Measurements from ENCODE around the gene DACH2.

DACH2 gene

DNA sequence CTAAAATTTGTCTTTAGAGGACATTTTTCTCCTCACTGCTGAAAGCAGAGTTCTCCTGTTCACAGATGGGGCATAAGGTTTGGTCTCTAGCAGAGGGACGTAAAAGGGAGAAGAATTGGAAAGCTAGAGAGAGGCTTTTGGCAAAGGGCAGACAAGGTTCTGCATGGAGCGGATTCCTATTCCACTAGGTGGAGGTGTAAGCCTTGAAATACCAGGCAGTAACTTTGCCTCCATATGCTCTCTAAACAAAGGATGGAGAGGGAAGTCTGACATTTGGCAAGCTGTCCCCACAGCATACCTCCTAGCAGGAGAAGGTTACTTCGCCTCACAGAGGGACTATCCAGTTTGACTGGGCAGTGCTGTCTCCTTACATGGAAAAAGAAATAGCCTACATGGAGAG lies 174.7 kb downstream of the DACH2 start:
- no peak for DNase-seq (ENCODE audit: low read depth)

DNA sequence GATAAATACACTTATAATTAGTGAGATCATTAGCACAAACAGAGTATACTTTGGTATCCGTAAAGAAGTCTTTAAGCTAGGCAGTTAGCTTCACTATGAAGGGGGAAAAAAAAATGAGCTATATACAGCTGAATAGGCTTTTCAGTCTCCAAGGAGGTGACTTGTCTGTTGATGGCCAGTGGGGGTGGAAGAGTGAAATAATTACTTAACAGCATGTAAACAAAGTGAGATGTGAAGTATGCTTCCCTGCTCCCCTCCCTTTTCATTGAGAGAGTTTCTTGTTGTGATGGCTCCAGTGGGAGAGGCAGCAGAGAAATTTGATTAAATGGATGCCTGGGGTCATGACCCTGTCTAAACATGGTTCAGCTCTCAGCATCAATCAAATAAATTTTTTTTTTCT lies 180.9 kb downstream of the DACH2 start:
- no peak for DNase-seq (ENCODE audit: low read depth)

DNA sequence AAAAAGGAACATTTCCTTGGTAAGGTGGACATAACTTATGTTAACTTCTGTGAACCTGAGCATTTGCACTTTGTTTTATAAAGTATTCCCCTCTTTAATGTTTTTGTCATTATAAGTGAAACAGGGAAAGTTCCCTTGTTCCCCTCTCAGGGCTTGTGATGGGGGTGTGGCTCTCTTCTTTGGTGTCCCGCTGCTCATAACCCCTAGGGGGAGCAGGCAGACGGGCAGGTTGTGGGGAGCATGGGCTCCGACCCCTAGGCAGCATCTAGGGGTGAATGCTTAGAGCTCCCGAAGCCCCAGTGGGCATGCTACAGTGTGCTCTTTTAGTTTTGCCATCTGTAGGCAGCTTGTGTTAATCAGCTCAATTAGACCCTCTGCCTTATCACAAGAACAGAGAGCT lies 200.4 kb downstream of the DACH2 start:
- no peak for DNase-seq (ENCODE audit: low read depth)

DNA sequence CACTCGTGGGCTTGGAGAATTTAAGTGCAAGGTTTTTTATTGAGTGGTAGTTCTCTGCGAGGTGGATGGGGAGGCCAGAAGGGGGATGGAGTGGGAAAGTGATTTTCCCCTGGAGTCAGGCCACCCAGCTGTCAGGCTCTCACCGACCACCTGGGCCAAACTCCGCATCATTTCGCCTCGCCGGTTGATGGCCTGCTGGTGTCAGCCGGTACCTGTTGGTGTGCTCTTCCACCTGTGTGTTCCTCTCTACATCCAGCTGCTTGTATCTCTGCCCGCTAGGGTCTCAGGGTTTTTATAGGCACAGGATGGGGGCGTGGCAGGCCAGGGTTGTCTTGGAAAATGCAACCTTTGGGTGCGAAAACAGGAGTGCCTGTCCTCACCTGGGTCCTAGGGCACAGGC lies 200.9 kb downstream of the DACH2 start:
- DNase-seq (ENCODE audit: low read depth): no peak

DNA sequence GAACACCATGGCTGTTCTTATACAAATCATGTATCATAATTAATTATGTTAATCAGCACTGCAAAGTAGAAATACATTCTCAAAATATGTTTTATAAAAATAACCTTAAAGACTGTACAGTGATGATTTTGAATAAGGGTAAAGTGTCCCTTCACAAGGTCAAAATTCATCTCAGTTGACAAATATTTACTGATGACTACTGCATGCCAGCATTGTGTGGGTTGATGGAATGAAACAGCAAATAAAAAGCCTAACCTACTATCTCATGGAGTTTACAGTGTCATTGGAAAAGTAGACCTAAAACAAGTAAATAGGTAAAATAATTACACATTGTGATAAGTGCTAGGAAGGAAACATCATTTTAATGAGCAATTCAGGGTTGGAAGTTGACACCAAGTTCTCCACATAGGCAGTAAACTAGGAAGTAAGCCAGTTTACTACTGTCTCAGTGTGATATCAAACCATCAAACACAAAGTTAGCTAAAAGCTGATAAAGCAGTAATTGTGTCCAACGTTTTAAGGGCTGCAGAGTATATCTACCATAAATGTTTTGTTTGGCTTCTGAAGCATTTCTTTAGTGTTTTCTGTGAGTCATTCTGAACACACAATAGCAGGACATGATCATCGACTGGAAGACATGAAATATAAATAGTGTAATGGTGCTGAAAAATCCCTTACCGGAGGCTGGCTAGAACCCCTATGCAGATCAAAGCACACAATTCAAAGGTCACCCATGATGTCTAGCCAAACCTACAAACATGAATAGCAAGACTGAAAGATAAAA lies 221.8 kb downstream of the DACH2 start:
- DNase-seq (ENCODE audit: low read depth): no peak

DNA sequence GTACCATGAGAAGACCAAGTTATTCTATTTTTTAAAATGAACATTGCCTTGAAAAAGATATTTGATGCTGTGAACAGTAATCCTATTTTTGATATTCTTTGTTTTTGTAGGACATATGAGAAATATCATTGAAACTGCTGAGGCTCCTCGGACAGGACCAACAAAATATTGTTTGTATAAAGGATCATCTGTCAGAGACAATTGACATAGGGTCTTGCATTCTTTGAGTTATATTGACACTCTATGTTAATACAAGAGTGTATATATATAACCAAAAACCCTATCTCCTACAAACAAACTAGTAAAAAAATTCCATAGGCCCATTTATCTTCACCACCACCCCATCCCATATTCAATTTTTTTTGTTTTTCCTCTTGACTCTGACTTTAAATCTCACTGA lies 222.7 kb downstream of the DACH2 start:
- DNase-seq (ENCODE audit: low read depth): no peak

DNA sequence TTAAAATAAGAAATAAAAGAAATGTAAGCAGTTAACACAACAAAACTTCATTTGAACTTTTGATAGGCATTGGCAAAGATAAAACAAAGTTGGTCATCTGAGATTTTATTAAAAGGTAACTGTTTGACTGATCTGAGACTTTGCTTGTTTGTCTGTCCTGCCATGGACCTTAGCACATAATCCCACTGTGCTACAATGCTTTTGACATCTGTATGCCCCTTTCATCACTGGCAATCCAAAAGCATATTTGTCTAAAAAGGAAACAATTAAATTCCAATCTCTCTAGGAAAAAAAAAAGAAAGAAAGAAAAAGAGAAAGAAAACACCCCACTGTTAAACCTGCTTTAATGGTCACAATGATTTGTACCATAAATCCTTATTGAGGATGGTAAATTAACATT lies 231.0 kb downstream of the DACH2 start:
- no peak for DNase-seq (ENCODE audit: low read depth)

DNA sequence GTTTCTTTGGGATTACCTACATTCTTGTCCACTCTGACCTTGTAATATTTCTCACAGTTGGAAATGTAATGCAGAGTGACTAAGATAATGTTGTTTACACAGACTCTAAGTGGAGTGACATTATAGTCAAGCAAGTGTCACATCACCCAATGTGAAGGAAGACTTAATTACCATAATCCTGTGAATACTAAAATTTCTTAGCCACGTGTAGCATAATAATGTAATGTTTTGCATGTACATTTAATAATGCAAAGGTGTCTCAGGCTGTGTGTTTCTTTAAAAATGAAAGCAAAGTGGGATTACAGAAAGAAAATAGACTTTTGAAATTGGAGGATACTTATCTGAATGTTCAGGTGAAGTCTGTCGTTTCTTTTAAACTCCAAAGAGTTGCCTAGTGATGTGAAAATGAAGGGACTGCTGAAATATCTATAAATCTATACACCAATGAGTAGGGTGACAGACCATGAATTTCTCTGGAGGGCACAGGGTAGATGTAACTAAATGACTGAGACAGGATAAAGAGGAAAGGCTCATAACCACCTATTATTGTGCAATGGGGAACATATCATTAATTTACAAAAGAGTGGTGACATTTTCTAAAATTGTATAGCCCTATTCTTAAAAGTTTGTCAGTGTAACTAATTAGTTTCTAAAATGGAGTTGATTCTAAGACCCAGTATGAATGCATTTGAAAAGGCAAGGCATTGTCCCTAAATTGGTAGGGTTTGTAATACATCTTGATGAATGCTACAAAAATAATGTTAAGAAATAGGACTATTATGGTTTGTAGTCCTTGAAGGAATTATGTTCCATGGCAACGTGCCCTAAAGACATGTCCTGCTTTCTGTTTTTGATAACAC lies 235.7 kb downstream of the DACH2 start:
- no peak for DNase-seq (ENCODE audit: low read depth)

DNA sequence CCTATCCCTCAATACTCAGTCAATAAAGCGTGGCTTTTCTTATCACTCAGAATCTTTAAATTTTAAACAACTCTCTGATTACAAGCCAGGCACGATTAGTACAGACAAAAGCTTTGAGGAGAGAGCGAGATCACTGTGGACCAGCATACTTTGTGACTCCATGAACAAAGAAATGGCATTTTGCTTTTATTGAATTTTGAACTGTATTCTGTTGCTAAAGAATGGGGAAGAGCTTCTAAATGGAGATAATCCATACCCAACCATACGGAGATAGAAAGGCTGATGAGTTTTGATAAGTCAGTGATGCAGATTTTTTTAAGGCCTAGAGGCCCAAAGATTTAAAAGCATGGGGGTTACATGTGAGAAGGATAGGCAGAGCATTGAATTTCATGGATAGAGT lies 259.1 kb downstream of the DACH2 start:
- no peak for DNase-seq (ENCODE audit: low read depth)

DNA sequence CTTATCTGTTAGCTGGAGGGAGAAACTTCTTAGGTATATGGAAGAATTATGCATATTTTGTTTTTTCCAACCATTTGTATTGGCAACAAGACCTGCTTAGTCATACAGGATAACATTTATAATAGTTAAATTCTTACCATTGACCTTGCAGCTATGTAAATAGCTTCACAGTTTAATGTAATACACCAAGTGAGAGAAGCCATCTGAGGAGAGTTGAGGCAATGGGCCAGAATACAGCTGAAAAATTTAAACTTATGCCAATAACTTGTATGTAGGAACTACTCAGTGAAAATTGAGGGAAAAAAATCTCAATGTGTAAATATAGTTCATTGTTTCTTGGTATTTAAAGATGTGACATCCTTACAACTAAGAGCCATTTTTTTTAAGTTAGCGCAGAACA lies 273.5 kb downstream of the DACH2 start:
- no peak for DNase-seq (ENCODE audit: low read depth)

DNA sequence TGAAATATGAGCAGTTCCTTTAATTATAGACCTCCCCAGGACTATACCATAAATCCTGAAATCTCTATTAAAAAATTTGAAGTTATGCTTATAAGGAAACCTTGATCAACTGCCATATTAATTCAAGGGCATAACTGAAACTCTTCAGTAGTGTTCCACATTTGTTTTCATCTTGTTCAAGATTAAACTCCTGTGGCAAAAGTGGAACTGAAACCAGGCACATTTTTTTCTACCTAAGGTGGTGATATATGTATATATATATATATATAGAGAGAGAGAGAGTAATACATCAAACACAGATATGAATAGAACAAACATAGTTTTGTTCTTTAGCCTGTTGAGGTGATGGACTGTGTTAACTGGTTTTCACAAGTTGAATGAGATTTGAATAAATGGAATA lies 287.9 kb downstream of the DACH2 start:
- no peak for DNase-seq (ENCODE audit: low read depth)

DNA sequence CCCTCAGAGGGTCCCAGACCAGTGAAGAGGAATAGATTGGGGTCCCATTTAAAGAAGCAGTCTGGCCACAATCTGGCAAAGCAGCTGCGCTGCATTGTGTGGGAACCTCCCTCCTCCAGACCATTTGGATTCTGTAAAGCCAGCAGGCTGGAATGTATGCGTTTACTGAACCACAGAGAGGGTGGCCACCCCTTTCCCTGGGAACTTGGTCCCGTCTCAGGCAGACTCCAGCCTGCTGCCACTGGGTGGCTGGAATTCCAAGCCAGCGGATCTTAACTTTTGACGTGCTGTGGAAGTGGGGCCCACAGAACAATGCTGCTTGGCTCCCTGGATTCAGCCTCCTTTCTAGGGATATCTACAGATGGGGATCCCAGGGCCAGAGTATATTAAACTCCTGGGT lies 307.2 kb downstream of the DACH2 start:
- DNase-seq (ENCODE audit: low read depth): no peak

DNA sequence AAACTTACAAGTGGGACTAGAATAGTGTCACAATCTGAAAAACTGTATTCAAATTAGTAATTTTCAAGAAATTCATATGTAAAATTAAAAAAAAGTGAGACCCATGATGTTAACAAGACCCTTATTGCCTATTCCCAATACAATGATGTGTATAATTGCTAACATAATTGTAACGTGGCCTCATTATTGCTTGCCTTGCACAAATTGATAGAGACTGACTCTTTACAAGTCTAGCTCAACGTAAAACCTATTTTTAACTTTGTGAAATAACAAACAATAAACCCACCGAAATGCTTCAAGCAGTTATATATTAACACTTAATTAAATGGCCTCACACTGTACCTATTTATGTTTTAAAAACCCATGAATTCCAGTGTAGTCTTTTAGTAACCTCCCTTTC lies 312.5 kb downstream of the DACH2 start:
- DNase-seq (ENCODE audit: low read depth): no peak

DNA sequence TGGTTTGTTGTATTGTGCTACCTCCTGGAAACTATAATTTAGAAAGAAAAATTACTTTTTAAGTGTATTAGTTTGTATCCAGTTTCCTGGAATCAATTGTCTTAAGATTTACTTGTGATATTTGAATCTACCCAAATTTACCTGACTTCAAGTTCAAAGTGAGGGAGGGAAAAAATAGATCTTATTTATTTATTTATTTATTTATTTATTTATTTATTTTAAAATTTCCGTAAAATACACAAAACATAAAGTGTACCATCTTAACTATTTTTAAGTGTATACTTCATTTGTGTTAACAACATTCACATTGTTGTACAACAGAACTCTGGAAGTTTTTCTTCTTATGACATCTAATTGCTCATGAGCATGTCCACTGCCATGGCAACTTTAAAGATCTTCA lies 356.0 kb downstream of the DACH2 start:
- DNase-seq (ENCODE audit: low read depth): no peak

DNA sequence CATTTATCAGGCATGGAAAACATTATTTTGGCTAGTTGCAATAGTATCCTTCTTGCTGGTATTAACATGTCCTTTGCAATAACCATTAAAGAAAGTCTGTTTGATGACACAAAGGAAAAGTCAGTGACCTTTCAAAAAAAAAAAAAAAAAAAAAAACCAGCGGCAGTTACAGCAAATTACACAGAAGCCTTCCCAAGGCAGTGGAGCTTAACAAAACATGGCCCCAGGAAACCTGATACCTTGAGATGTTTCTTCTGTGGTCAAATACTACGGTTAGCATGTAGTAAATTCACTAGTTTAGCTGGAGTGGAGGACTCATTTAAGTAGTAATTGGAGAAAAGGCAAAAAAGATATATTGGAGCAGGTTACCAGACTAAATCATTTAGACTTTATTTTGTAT lies 359.1 kb downstream of the DACH2 start:
- no peak for DNase-seq (ENCODE audit: low read depth)

DNA sequence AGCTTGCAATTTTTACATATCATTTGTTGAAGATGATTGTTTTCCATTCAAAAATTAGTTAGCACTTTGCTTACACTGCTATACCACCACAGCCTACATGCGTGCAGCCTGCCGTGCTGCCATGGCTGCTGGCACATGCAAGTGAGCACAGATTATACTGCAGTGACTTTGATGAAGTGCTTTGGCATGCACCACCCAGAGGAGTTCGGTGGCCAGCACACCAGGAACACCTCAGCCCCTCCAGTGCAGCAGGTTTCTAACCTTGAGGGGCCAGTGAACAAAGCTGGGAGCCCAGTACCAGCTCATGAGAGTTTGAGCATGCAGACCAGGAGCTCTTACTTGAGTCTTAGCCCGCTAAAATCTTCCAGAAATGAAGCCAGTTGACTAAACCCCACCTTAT lies 431.5 kb downstream of the DACH2 start:
- DNase-seq (ENCODE audit: low read depth): no peak

DNA sequence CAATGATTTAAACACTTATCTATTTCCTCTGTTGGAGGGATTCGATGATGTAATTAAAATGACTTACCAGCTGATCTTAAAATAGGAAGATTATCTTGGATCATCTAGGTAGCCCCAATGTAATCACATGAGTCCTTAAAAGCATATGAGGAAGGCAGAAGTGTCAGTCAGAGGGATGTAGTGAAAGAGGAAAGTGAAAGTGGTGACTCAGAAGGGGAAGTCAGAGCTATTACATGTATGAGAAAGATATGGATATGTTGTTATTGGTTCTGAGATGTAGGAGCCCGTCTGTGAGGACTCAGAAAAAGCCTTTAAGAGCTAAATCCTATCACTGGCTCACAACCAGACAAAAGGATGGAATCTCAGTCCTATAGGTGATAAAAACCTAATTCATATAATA lies 456.4 kb downstream of the DACH2 start:
- DNase-seq (ENCODE audit: low read depth): no peak

DNA sequence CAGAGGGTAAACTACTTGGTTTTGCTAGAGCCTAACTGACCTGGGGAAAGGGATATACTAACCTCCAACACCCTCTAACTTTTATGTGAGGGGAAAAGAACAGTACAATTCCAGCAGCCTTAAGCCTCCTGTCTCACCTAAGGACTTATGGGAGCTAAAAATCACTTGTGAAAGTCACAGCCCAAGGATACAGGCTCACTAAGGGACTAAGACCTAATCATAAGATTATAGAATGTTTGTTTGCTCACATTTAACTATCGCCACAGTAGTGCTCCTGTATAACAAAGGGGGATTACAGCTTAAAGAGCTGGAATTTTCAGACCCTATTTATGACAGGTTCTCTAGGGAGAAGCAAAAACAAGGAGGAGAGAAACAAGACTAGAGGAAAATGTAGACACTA lies 548.7 kb downstream of the DACH2 start:
- no peak for DNase-seq (ENCODE audit: low read depth)

DNA sequence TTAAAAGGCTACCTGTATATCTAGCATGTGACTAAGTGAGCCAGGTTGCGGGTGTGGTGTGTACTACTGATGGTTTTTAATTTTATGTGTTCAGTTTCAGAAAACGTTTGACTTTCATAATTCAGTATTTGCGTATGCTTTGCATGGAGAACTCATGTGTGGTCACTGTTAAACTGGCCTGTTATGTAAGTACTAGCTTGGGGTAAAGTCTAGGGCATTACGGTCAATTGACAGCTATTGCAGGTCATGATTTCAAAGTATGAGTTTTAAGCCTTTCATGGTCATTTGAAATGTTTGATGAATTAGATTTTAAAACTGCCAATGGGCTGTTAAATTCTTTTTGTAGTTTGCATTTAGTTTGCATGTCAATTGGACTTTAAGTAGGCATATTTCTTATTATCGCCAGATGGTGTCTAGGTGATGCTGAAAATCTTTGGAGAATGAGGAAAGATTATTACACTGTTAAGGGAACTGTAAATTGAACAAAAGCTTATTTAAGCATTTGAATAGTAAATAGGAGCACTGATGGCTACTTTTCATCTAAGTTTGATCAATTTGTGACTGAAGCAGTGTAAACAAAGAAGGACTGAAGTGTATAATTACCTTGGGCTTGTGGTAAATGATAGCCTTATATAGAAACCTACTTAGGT lies 563.4 kb downstream of the DACH2 start:
- DNase-seq (ENCODE audit: low read depth): no peak

DNA sequence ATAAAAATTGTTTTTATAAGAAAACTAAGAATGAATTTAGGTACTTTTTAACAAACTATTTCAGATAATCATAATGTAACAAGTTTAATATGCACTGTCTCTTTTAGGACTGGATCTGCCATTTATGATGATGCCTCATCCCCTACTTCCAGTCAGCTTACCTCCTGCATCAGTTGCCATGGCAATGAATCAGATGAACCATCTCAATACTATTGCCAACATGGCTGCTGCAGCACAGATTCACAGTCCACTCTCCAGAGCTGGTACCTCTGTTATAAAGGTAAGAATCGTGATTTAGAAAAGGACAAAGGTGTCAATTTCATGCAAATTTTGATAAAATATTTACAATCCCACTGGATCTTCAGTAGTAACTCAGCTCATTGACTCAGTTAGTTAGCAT lies 566.2 kb downstream of the DACH2 start:
- no peak for DNase-seq (ENCODE audit: low read depth)

DNA sequence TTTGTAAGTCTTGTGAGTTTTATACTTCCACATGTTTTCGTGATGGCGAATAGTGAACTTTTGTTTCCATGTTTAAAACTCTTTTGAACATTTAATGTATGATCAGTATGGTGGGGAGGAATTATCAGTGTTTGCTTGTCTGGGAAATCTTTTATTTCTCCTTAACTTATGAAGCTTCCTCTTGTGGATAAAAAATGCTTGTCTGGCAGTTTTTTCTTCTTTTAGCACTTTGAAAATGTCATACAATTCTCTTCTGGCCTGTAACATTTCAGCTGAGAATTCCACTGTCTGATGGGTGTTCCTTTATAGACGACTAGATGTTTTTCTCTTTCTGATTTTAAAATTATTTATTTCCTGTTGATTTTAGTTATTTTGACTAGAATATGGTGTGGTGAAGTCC lies 576.0 kb downstream of the DACH2 start:
- DNase-seq (ENCODE audit: low read depth): no peak

DNA sequence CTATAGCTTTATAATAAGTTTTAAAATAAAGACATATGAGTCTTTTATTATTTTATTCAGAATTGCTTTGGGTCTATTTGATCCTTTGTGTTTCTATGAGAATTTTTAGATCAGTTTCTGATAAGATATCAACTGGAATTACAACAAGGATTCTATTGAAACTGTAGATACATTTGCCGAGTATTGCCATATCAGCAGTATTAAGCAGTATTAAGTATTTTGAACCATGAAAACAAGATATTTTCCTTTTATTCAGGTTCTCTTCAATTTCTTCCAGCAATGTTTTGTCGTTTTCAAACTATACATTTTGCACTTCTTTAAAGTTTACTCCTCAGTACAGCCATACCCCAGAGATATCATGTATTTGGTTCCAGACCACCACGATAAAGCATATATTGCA lies 598.8 kb downstream of the DACH2 start:
- no peak for DNase-seq (ENCODE audit: low read depth)

DNA sequence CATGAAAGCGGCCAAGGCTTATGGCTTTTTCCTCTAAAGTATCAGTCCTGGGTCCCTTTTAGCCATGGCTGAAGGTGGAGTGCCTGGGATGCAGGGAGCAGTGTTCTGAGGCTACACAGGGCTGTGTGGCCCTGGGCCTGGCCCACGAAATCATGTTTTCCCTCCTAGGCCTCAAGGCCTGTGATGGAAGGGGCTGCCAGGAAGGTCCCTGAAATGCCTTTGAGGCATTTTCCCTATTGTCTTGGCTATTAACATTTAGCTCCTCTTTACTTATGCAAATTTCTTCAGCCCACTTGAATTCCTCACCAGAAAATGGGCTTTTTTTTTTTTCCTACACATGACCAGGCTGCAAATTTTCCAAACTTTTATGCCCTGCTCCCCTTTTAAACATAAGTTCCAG lies 657.0 kb downstream of the DACH2 start:
- no peak for DNase-seq (ENCODE audit: low read depth)
